ENCODE data around the gene AHSP. TPM values are rescaled to one million over a fixed set of nuclear protein-coding genes. Genes with fewer than 3 reads are reported as not detected.
"Not testable (repeated sequence)": the region's sequence is repeated elsewhere in the genome, so short reads cannot be mapped to it uniquely, and the experiment has no call there.

Gene AHSP
- total and polyA plus RNA-seq, 2 donors (not counting 1 experiment from before 2014, with no cell fraction given) = not detected

GRCh38 chr16:31537362-31538242 lies 9.9 kb downstream of the AHSP start:
- peak; percentile 15 for DNase-seq
- H3K4me2 ChIP-seq (replicated peaks; ENCODE audit: low read depth, low read length, poor library complexity, severe bottlenecking) = peak overlapping the region; percentile 51
- peak overlapping the region; percentile 33 for H2AFZ ChIP-seq (ENCODE audit: insufficient read depth, low read depth, low read length, poor library complexity, severe bottlenecking)
- peak overlapping the region; percentile 37 for H3K4me3 Mint-ChIP-seq
- H3K36me3 ChIP-seq (replicated peaks in 1 of 2; ENCODE audit: control extremely low read depth in 1 of 2, control insufficient read depth in 1 of 2, extremely low read depth in 1 of 2, insufficient read depth in 2 of 2, low read length in 1 of 2) = no peaks in the 10 kb centered on the region
- TF ChIP-seq CTCF (IDR thresholded peaks at IDR 0.05) = no peak
- TF ChIP-seq EZH2 (IDR thresholded peaks at IDR 0.05; ENCODE audit: borderline replicate concordance, insufficient read depth, low read depth, low read length, poor library complexity, severe bottlenecking) = no peak
- peaks cover 0 to 18% (median 0%) of the 10 kb centered on the region in 3 donors for H3K9me3 ChIP-seq (ENCODE audit: control extremely low read depth in 1 of 3, control insufficient read depth in 2 of 3, insufficient read depth in 1 of 3, low read length in 2 of 3)
- WGBS (ENCODE audit: insufficient coverage) = 14% methylated on average over 48 of the region's 57 CpGs
- no peaks in the 10 kb centered on the region for H3K79me2 ChIP-seq (ENCODE audit: control insufficient read depth, insufficient read depth, low read length)
- ChIA-PET POLR2A (no interaction called here), CTCF (interaction anchor here (0.8 kb wide), 1 partner anchor 553 kb away, joined by 3 read pairs; the partner anchor contains the start of gene HSD3B7)
- no peak for ATAC-seq (ENCODE audit: low read depth)
- H3K27ac Mint-ChIP-seq = no peak overlapping the region
- H3K9me3 Mint-ChIP-seq (ENCODE audit: insufficient read depth) = no peaks in the 10 kb centered on the region
- no peak overlapping the region for H3K27ac ChIP-seq (ENCODE audit: low read length in 2 of 2)
- peaks cover 51% of the 10 kb centered on the region for H3K27me3 Mint-ChIP-seq
- H4K20me1 ChIP-seq (ENCODE audit: control insufficient read depth, insufficient read depth, low read length, poor library complexity, severe bottlenecking) = no peaks in the 10 kb centered on the region
- peaks cover 2 to 10% of the 10 kb centered on the region in 2 donors for H3K4me1 ChIP-seq (ENCODE audit: control insufficient read depth in 2 of 2, insufficient read depth in 2 of 2, low read length in 2 of 2)
- peak overlapping the region in 2 of 5 experiments; percentile 26 to 38 for H3K4me3 ChIP-seq (ENCODE audit: control extremely low read depth in 1 of 5, extremely low read depth in 1 of 5, insufficient read depth in 1 of 5, low read depth in 2 of 5, low read length in 4 of 5)
- H3K9ac ChIP-seq (ENCODE audit: low read length) = no peak overlapping the region
- intact Hi-C loops (cut with micrococcal nuclease) = no loop called here
- peaks cover 2% of the 10 kb centered on the region for H3K4me1 Mint-ChIP-seq
- H3K27me3 ChIP-seq (replicated peaks in 1 of 4; ENCODE audit: control extremely low read depth in 1 of 4, control insufficient read depth in 3 of 4, insufficient read depth in 4 of 4, low read length in 3 of 4) = peaks cover 0 to 35% (median 20%) of the 10 kb centered on the region in 4 experiments

- H3K27ac Mint-ChIP-seq; H3K4me3 Mint-ChIP-seq; CTCF ChIA-PET; H3K4me2 ChIP-seq (replicated peaks; ENCODE audit: low read depth, low read length, poor library complexity, severe bottlenecking); DNase-seq; POLR2A ChIA-PET; intact Hi-C loops (cut with micrococcal nuclease); ATAC-seq (ENCODE audit: low read depth); H3K9ac ChIP-seq (ENCODE audit: low read length); H3K9me3 Mint-ChIP-seq (ENCODE audit: insufficient read depth); H3K36me3 ChIP-seq (replicated peaks in 1 of 2; ENCODE audit: control extremely low read depth in 1 of 2, control insufficient read depth in 1 of 2, extremely low read depth in 1 of 2, insufficient read depth in 2 of 2, low read length in 1 of 2); H3K79me2 ChIP-seq (ENCODE audit: control insufficient read depth, insufficient read depth, low read length); H3K4me3 ChIP-seq (ENCODE audit: control extremely low read depth in 1 of 5, extremely low read depth in 1 of 5, insufficient read depth in 1 of 5, low read depth in 2 of 5, low read length in 4 of 5); H2AFZ ChIP-seq (ENCODE audit: insufficient read depth, low read depth, low read length, poor library complexity, severe bottlenecking); H3K4me1 Mint-ChIP-seq; H3K27ac ChIP-seq (ENCODE audit: low read length in 2 of 2); H4K20me1 ChIP-seq (ENCODE audit: control insufficient read depth, insufficient read depth, low read length, poor library complexity, severe bottlenecking): not testable (repeated sequence)
- Histone ChIP-seq H3K9me3 (ENCODE audit: control extremely low read depth in 1 of 3, control insufficient read depth in 2 of 3, insufficient read depth in 1 of 3, low read length in 2 of 3) (peaks cover 0 to 21% (median 0%) of the 10 kb centered on the region in 3 donors), H3K27me3 (replicated peaks in 1 of 4; ENCODE audit: control extremely low read depth in 1 of 4, control insufficient read depth in 3 of 4, insufficient read depth in 4 of 4, low read length in 3 of 4) (peaks cover 0 to 32% (median 20%) of the 10 kb centered on the region in 4 experiments), H3K4me1 (ENCODE audit: control insufficient read depth in 2 of 2, insufficient read depth in 2 of 2, low read length in 2 of 2) (peaks cover 2 to 10% of the 10 kb centered on the region in 2 donors)
- WGBS (ENCODE audit: insufficient coverage) = no CpG with 5 or more reads among the region's 7 CpGs
- peaks cover 51% of the 10 kb centered on the region for H3K27me3 Mint-ChIP-seq
Observed at GRCh38 chr16:31538243-31538598, 10.5 kb downstream of the AHSP start.

- H3K4me2 ChIP-seq (replicated peaks; ENCODE audit: low read depth, low read length, poor library complexity, severe bottlenecking); H3K4me1 Mint-ChIP-seq; CTCF ChIA-PET; H3K36me3 ChIP-seq (replicated peaks in 1 of 2; ENCODE audit: control extremely low read depth in 1 of 2, control insufficient read depth in 1 of 2, extremely low read depth in 1 of 2, insufficient read depth in 2 of 2, low read length in 1 of 2); intact Hi-C loops (cut with micrococcal nuclease); POLR2A ChIA-PET; H4K20me1 ChIP-seq (ENCODE audit: control insufficient read depth, insufficient read depth, low read length, poor library complexity, severe bottlenecking); H2AFZ ChIP-seq (ENCODE audit: insufficient read depth, low read depth, low read length, poor library complexity, severe bottlenecking); H3K79me2 ChIP-seq (ENCODE audit: control insufficient read depth, insufficient read depth, low read length); H3K4me3 Mint-ChIP-seq; H3K9me3 Mint-ChIP-seq (ENCODE audit: insufficient read depth); ATAC-seq (ENCODE audit: low read depth); H3K27ac Mint-ChIP-seq; DNase-seq; H3K27ac ChIP-seq (ENCODE audit: low read length in 2 of 2); H3K9ac ChIP-seq (ENCODE audit: low read length); H3K4me3 ChIP-seq (ENCODE audit: control extremely low read depth in 1 of 5, extremely low read depth in 1 of 5, insufficient read depth in 1 of 5, low read depth in 2 of 5, low read length in 4 of 5): not testable (repeated sequence)
- WGBS (ENCODE audit: insufficient coverage) = no CpG with 5 or more reads among the region's 4 CpGs
- H3K27me3 Mint-ChIP-seq = peaks cover 55% of the 10 kb centered on the region
- peaks cover 2 to 10% of the 10 kb centered on the region in 2 donors for H3K4me1 ChIP-seq (ENCODE audit: control insufficient read depth in 2 of 2, insufficient read depth in 2 of 2, low read length in 2 of 2)
- peaks cover 0 to 33% (median 20%) of the 10 kb centered on the region in 4 experiments for H3K27me3 ChIP-seq (replicated peaks in 1 of 4; ENCODE audit: control extremely low read depth in 1 of 4, control insufficient read depth in 3 of 4, insufficient read depth in 4 of 4, low read length in 3 of 4)
- H3K9me3 ChIP-seq (ENCODE audit: control extremely low read depth in 1 of 3, control insufficient read depth in 2 of 3, insufficient read depth in 1 of 3, low read length in 2 of 3) = peaks cover 0 to 21% (median 1%) of the 10 kb centered on the region in 3 donors
Observed at GRCh38 chr16:31539762-31540161, 12.1 kb downstream of the AHSP start.

All from B cell (primary cell).